CD4-positive, alpha-beta memory T cell (primary cell): Measurements from ENCODE around the gene LGALS3BP. TPM values are rescaled to one million over a fixed set of nuclear protein-coding genes. Genes with fewer than 3 reads are reported as not detected.
A peak's percentile ranks its signal among the peaks of the same experiment; 100 is the strongest.

Experiments used
- CTCF ChIA-PET: fragments of 350-600 bp; sonication (Branson Sonifier 250); formaldehyde crosslinking; loops from one replicate; lab custom pipeline; 2021; ENCODE audit warnings: inconsistent platforms; ENCODE audit not compliant: partially characterized antibody; lab: Charles Lee
- POLR2A ChIA-PET: fragments of 350-600 bp; sonication (Branson Sonifier 250); formaldehyde crosslinking; loops from one replicate; lab custom pipeline; 2021; ENCODE audit not compliant: partially characterized antibody; lab: Charles Lee
- DNase-seq, 5 donors: peaks; one replicate each; pipeline versions ENCODE4 v3.0.0 to v3.0.0-alpha.2; 2020 to 2022; ENCODE audit warnings: mixed read lengths in 1 of 5
- H3K27ac ChIP-seq: one replicate; pipeline ENCODE4 v1.7.0; 2013; ENCODE audit warnings: low read depth, low read length
- H3K27me3 ChIP-seq: 2 replicates; pipeline ENCODE4 v1.7.0; 2013; ENCODE audit warnings: mild to moderate bottlenecking, low read length, moderate library complexity; ENCODE audit not compliant: insufficient read depth
- H3K36me3 ChIP-seq: 2 replicates; pipeline ENCODE4 v1.7.0; 2013; ENCODE audit warnings: mild to moderate bottlenecking, low read length, moderate library complexity; ENCODE audit not compliant: insufficient read depth
- H3K4me1 ChIP-seq: 2 replicates; pipeline ENCODE4 v1.7.0; 2013; ENCODE audit warnings: mild to moderate bottlenecking, low read length, moderate library complexity; ENCODE audit not compliant: insufficient read depth
- H3K4me3 ChIP-seq, 2 donors: one replicate each; pipeline ENCODE4 v1.7.0; 2013; ENCODE audit warnings: low read length in 2 of 2, mild to moderate bottlenecking in 1 of 2
- H3K9me3 ChIP-seq, 2 donors: one replicate each; pipeline ENCODE4 v1.7.0; 2013; ENCODE audit warnings: low read length in 2 of 2, control low read depth in 1 of 2; ENCODE audit not compliant: control insufficient read depth in 1 of 2
- H3K27ac Mint-ChIP-seq, 7 donors: one replicate each; pipeline ENCODE4 v1.8.0; 2020 to 2021; ENCODE audit warnings: mixed read lengths in 7 of 7, mild to moderate bottlenecking in 6 of 7, inconsistent platforms in 3 of 7, moderate library complexity in 3 of 7
- H3K27me3 Mint-ChIP-seq, 2 donors: one replicate each; pipeline ENCODE4 v1.8.0; 2020 to 2021; ENCODE audit warnings: mixed read lengths in 2 of 2
- H3K36me3 Mint-ChIP-seq, 2 donors: one replicate each; pipeline ENCODE4 v1.8.0; 2020 to 2021; ENCODE audit warnings: mixed read lengths in 2 of 2, inconsistent platforms in 1 of 2, mild to moderate bottlenecking in 1 of 2
- H3K4me1 Mint-ChIP-seq, 4 donors: one replicate each; pipeline ENCODE4 v1.8.0; 2020 to 2021; ENCODE audit warnings: mixed read lengths in 4 of 4, mild to moderate bottlenecking in 1 of 4
- H3K4me3 Mint-ChIP-seq, 8 donors: one replicate each; pipeline ENCODE4 v1.8.0; 2020 to 2021; ENCODE audit warnings: mixed read lengths in 8 of 8, mild to moderate bottlenecking in 7 of 8, moderate library complexity in 6 of 8, inconsistent platforms in 3 of 8
- H3K9me3 Mint-ChIP-seq, 8 donors: one replicate each; pipeline ENCODE4 v1.8.0; 2020 to 2021; ENCODE audit warnings: mixed read lengths in 8 of 8, mild to moderate bottlenecking in 5 of 8, inconsistent platforms in 3 of 8, moderate library complexity in 1 of 8
- intact Hi-C: fragments of 100-400 bp; cut with micrococcal nuclease; formaldehyde crosslinking; loops from one replicate; pipeline ENCODE4 v1.15.1; 2023
- polyA plus RNA-seq, 2 donors: library from polyadenylated mRNA; unstranded; fragments of 300-500 nt; fragmentation: Illumina TruSeq; gene quantifications; one replicate each; pipeline ENCODE4 v1.2.3, GENCODE V29; 2021
- total RNA-seq, 2 experiments: library from RNA; stranded (reverse); gene quantifications; one replicate each; pipeline ENCODE4 v1.2.3, GENCODE V29; 2021

LGALS3BP gene
- total and polyA plus RNA-seq, 4 experiments from 2014 or later, result 44.8 to 70.7 (median 51.0) TPM

- peak; percentile 34 to 72 (median 47) for DNase-seq
- intact Hi-C loops, result no loop called here
- H3K27ac ChIP-seq, result no peak overlapping the region
Observed at GRCh38 chr17:78923660-78924453, 55.9 kb downstream of the LGALS3BP start.

GRCh38 chr17:78922816-78923498 is 56.8 kb downstream of the LGALS3BP start:
- Mint-ChIP-seq H3K27me3 (peaks cover 7 to 11% of the 10 kb centered on the region in 2 donors), H3K27ac (peak overlapping the region in 1 of 7 donors; percentile 56), H3K4me1 (peaks cover 5 to 18% (median 10%) of the 10 kb centered on the region in 4 donors), H3K9me3 (peaks cover 0 to 2% (median 0%) of the 10 kb centered on the region in 8 donors), H3K36me3 (no peaks in the 10 kb centered on the region), H3K4me3 (peak overlapping the region in 7 of 8 donors; percentile 17 to 90 (median 83))
- H3K36me3 ChIP-seq, result no peaks in the 10 kb centered on the region
- no peaks in the 10 kb centered on the region for H3K9me3 ChIP-seq
- H3K4me3 ChIP-seq, result no peak overlapping the region
- no peaks in the 10 kb centered on the region for H3K27me3 ChIP-seq
- ChIA-PET CTCF (no interaction called here), POLR2A (no interaction called here)
- H3K4me1 ChIP-seq, result peaks cover 15% of the 10 kb centered on the region
- intact Hi-C loops, result no loop called here
- no peak for DNase-seq
- no peak overlapping the region for H3K27ac ChIP-seq

More at GRCh38 chr17:78923660-78924453, 55.9 kb downstream of the LGALS3BP start:
- peaks cover 9 to 13% of the 10 kb centered on the region in 2 donors for H3K27me3 Mint-ChIP-seq
- H3K9me3 Mint-ChIP-seq, result peaks cover 0 to 2% (median 0%) of the 10 kb centered on the region in 8 donors
- Histone ChIP-seq H3K36me3 (no peaks in the 10 kb centered on the region), H3K27me3 (no peaks in the 10 kb centered on the region), H3K4me3 (peak overlapping the region; percentile 36 to 54), H3K4me1 (peaks cover 15% of the 10 kb centered on the region), H3K9me3 (no peaks in the 10 kb centered on the region)
- CTCF ChIA-PET, result no interaction called here
- H3K27ac Mint-ChIP-seq, result peak overlapping the region in 6 of 7 donors; percentile 46 to 85 (median 76)
- POLR2A ChIA-PET, result interaction anchor here (1.1 kb wide), 1 partner anchor 36 kb away, joined by 3 read pairs; no protein-coding TSS in a partner anchor
- H3K4me1 Mint-ChIP-seq, result peaks cover 5 to 18% (median 10%) of the 10 kb centered on the region in 4 donors
- H3K36me3 Mint-ChIP-seq, result no peaks in the 10 kb centered on the region
- peak overlapping the region; percentile 75 to 90 (median 82) for H3K4me3 Mint-ChIP-seq

- peaks cover 5 to 18% (median 10%) of the 10 kb centered on the region in 4 donors for H3K4me1 Mint-ChIP-seq
- CTCF ChIA-PET, result no interaction called here
- no peaks in the 10 kb centered on the region for H3K36me3 Mint-ChIP-seq
- intact Hi-C loops, result no loop called here
- H3K4me3 Mint-ChIP-seq, result no peak overlapping the region
- peaks cover 15% of the 10 kb centered on the region for H3K4me1 ChIP-seq
- no peaks in the 10 kb centered on the region for H3K27me3 ChIP-seq
- H3K27ac ChIP-seq, result no peak overlapping the region
- DNase-seq, result no peak
- H3K27me3 Mint-ChIP-seq, result peaks cover 3 to 5% of the 10 kb centered on the region in 2 donors
- H3K27ac Mint-ChIP-seq, result no peak overlapping the region
- no peaks in the 10 kb centered on the region for H3K36me3 ChIP-seq
- no peak overlapping the region for H3K4me3 ChIP-seq
- peaks cover 0 to 2% (median 0%) of the 10 kb centered on the region in 8 donors for H3K9me3 Mint-ChIP-seq
- H3K9me3 ChIP-seq, result no peaks in the 10 kb centered on the region
- POLR2A ChIA-PET, result no interaction called here
Observed at GRCh38 chr17:78921437-78921971, 58.2 kb downstream of the LGALS3BP start.

Other genes with a start within 250 kb of the LGALS3BP start
- 100 to 1,000 TPM; 380 to 390 TPM for gene CYTH1, start 197.7 kb downstream of the LGALS3BP start, total RNA-seq
- 100 to 1,000 TPM; 271 to 370 TPM for gene CYTH1, start 197.7 kb downstream of the LGALS3BP start, polyA plus RNA-seq
- gene USP36, start 139.1 kb downstream of the LGALS3BP start, total RNA-seq, result 100 to 1,000 TPM; 181 to 183 TPM
- gene USP36, start 139.1 kb downstream of the LGALS3BP start, polyA plus RNA-seq, result 10 to 100 TPM; 35.4 to 55.1 TPM
- gene CEP295NL, start 76.7 kb downstream of the LGALS3BP start, total RNA-seq, result under 1 TPM in 1 of 2 experiments, not detected in 1; 0.28 TPM
- not detected for gene CEP295NL, start 76.7 kb downstream of the LGALS3BP start, polyA plus RNA-seq
- 1 to 10 TPM; 5.9 to 6.0 TPM for gene TIMP2, start 54.5 kb downstream of the LGALS3BP start, total RNA-seq
- under 1 TPM in 1 of 2 donors, not detected in 1; 0.22 TPM for gene TIMP2, start 54.5 kb downstream of the LGALS3BP start, polyA plus RNA-seq
- gene CANT1, start 29.8 kb upstream of the LGALS3BP start, total RNA-seq, result 10 to 100 TPM; 57.9 to 59.4 TPM
- 10 to 100 TPM in 1 of 2 donors, 1 to 10 TPM in 1; 7.2 to 10.5 TPM for gene CANT1, start 29.8 kb upstream of the LGALS3BP start, polyA plus RNA-seq
- not detected for gene C1QTNF1, start 44.2 kb upstream of the LGALS3BP start, total RNA-seq
- gene C1QTNF1, start 44.2 kb upstream of the LGALS3BP start, polyA plus RNA-seq, result not detected
- 100 to 1,000 TPM; 148 to 150 TPM for gene ENGASE, start 94.9 kb upstream of the LGALS3BP start, total RNA-seq
- 1 to 10 TPM; 2.7 to 3.3 TPM for gene ENGASE, start 94.9 kb upstream of the LGALS3BP start, polyA plus RNA-seq